ENCODE results near the gene PLCH1.

GRCh38 chr3:155747946-155748290, 3.0 kb upstream of the PLCH1 start:
- TF ChIP-seq CTCF (conservative IDR thresholded peaks at IDR 0.05; ENCODE audit: low read length): no peak
- no peak for TF ChIP-seq EZH2phosphoT487 (IDR thresholded peaks at IDR 0.05; ENCODE audit: borderline replicate concordance, low read depth, low read length)

All from OCI-LY7 (cell line).